ENCODE results near the gene SPRED3. TPM values are rescaled to one million over a fixed set of nuclear protein-coding genes. Genes with fewer than 3 reads are reported as not detected.
A peak's percentile ranks its signal among the peaks of the same experiment; 100 is the strongest.

SPRED3 gene
- total and polyA plus RNA-seq, 9 of the 15 experiments (the other 6 are each of a cell fraction or from before 2014, with no cell fraction given) = 0.05 to 1.3 (median 0.36) TPM

GRCh38 chr19:38385057-38385803 lies 3.3 kb upstream of the SPRED3 start (continued):
- no peak for TF ChIP-seq ZNF140 (CRISPR knock-in tag; IDR thresholded peaks at IDR 0.05)
- TF ChIP-seq RFX5 (IDR thresholded peaks at IDR 0.05; ENCODE audit: low read depth, low read length) = no peak
- TF ChIP-seq HOXB6 (CRISPR knock-in tag; IDR thresholded peaks at IDR 0.05; ENCODE audit: borderline replicate concordance) = no peak
- TF ChIP-seq NCOR1 (IDR thresholded peaks at IDR 0.05) = no peak
- TF ChIP-seq E2F1 (CRISPR knock-in tag; IDR thresholded peaks at IDR 0.05) = no peak
- TF ChIP-seq POLR2A (conservative IDR thresholded peaks at IDR 0.05) = peak; percentile 52
- TF ChIP-seq, protein P1, sequence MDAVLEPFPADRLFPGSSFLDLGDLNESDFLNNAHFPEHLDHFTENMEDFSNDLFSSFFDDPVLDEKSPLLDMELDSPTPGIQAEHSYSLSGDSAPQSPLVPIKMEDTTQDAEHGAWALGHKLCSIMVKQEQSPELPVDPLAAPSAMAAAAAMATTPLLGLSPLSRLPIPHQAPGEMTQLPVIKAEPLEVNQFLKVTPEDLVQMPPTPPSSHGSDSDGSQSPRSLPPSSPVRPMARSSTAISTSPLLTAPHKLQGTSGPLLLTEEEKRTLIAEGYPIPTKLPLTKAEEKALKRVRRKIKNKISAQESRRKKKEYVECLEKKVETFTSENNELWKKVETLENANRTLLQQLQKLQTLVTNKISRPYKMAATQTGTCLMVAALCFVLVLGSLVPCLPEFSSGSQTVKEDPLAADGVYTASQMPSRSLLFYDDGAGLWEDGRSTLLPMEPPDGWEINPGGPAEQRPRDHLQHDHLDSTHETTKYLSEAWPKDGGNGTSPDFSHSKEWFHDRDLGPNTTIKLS (IDR thresholded peaks at IDR 0.05; ENCODE audit: borderline replicate concordance, low read depth) = no peak
- TF ChIP-seq ZNF354B (CRISPR knock-in tag; IDR thresholded peaks at IDR 0.05) = no peak
- 0 out of 6 replicates have a peak, but pooled peaks of 1 of the 3 experiments have one; percentile 5 for TF ChIP-seq CTCF (IDR thresholded peaks at IDR 0.05 in 2 of 3, conservative IDR thresholded peaks at IDR 0.05 in 1 of 3; ENCODE audit: insufficient read depth in 2 of 3, low read depth in 1 of 3, low read length in 3 of 3)
- TF ChIP-seq CHD1 (IDR thresholded peaks at IDR 0.05; ENCODE audit: low read length) = no peak
- TF ChIP-seq TCF7L2 (IDR thresholded peaks at IDR 0.05; ENCODE audit: low read depth, low read length) = no peak
- no peak for TF ChIP-seq ZBTB12 (CRISPR knock-in tag; IDR thresholded peaks at IDR 0.05)
- peak; percentile 63 for TF ChIP-seq RBFOX2 (IDR thresholded peaks at IDR 0.05; ENCODE audit: low read depth, low read length)
- TF ChIP-seq SUPT5H (IDR thresholded peaks at IDR 0.05) = 0 out of 2 replicates have a peak, but pooled peaks have one; percentile 39
- no peak for TF ChIP-seq FOXP1 (CRISPR knock-in tag; IDR thresholded peaks at IDR 0.05)
- no peak for TF ChIP-seq ELF4 (CRISPR knock-in tag; IDR thresholded peaks at IDR 0.05)
- TF ChIP-seq HDAC3 (IDR thresholded peaks at IDR 0.05; ENCODE audit: borderline replicate concordance, partially characterized antibody) = no peak
- TF ChIP-seq PHB (CRISPR knock-in tag; IDR thresholded peaks at IDR 0.05) = no peak
- TF ChIP-seq HDAC6 (IDR thresholded peaks at IDR 0.05; ENCODE audit: low read depth, low read length) = no peak
